Fibroblast of lung (primary cell): Measurements from ENCODE around the gene KLHL29.

Source experiments
- EZH2 ChIP-seq: IDR thresholded peaks from 2 replicates; pipeline ENCODE4 v1.5.1; 2012; ENCODE audit warnings: low read length, control low read depth, mild to moderate bottlenecking; ENCODE audit errors: missing control alignments
- TF ChIP-seq, protein P1 (sequence below), 2 donors: IDR thresholded peaks in 1 of 2; conservative IDR thresholded peaks in 1 of 2; 1 replicate in 1 of 2; 2 replicates in 1 of 2; pipeline ENCODE4 v1.5.1; 2011 to 2012; ENCODE audit warnings: low read length in 2 of 2, control low read depth in 1 of 2, inconsistent platforms in 1 of 2, low read depth in 1 of 2, mild to moderate bottlenecking in 1 of 2

- TF ChIP-seq, protein P1, sequence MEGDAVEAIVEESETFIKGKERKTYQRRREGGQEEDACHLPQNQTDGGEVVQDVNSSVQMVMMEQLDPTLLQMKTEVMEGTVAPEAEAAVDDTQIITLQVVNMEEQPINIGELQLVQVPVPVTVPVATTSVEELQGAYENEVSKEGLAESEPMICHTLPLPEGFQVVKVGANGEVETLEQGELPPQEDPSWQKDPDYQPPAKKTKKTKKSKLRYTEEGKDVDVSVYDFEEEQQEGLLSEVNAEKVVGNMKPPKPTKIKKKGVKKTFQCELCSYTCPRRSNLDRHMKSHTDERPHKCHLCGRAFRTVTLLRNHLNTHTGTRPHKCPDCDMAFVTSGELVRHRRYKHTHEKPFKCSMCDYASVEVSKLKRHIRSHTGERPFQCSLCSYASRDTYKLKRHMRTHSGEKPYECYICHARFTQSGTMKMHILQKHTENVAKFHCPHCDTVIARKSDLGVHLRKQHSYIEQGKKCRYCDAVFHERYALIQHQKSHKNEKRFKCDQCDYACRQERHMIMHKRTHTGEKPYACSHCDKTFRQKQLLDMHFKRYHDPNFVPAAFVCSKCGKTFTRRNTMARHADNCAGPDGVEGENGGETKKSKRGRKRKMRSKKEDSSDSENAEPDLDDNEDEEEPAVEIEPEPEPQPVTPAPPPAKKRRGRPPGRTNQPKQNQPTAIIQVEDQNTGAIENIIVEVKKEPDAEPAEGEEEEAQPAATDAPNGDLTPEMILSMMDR (conservative IDR thresholded peaks at IDR 0.05 in 1 of 2, IDR thresholded peaks at IDR 0.05 in 1 of 2; ENCODE audit: low read depth in 1 of 2, low read length in 2 of 2) = no peak
- TF ChIP-seq EZH2 = no peak
These were observed 264.8 kb downstream of the KLHL29 start for GRCh38 chr2:23649819-23650218.
